ENCODE data around the gene TNS1. TPM values are rescaled to one million over a fixed set of nuclear protein-coding genes. Genes with fewer than 3 reads are reported as not detected.

Gene TNS1
- total and polyA plus RNA-seq, 10 of the 15 experiments (the other 5 are each of a cell fraction or from before 2014, with no cell fraction given): 0.05 to 0.44 TPM; not detected in 8

GRCh38 chr2:217751192-217751591 is 251.6 kb downstream of the TNS1 start:
- H2AFZ ChIP-seq (ENCODE audit: control insufficient read depth, low read depth, low read length): no peak overlapping the region
- H3K4me1 ChIP-seq (ENCODE audit: control insufficient read depth, insufficient read depth, low read length): no peaks in the 10 kb centered on the region
- intact Hi-C loops (cut with micrococcal nuclease; ENCODE audit: unreplicated experiment) (no loop called here), in situ Hi-C loops (cut with MboI) (no loop called here)
- H3K27me3 ChIP-seq (replicated peaks in 1 of 2; ENCODE audit: control insufficient read depth in 2 of 2, insufficient read depth in 2 of 2, low read length in 1 of 2): peaks cover 0 to 3% of the 10 kb centered on the region in 2 experiments; a peak in 2 of 4 replicates
- H3K27ac ChIP-seq (ENCODE audit: control insufficient read depth, insufficient read depth): no peak overlapping the region
- H3K9ac ChIP-seq (ENCODE audit: control insufficient read depth, insufficient read depth, low read length): no peak overlapping the region
- no peaks in the 10 kb centered on the region for H3K79me2 ChIP-seq (ENCODE audit: control insufficient read depth, insufficient read depth, low read length)
- no peak for TF ChIP-seq HSF1 (IDR thresholded peaks at IDR 0.05; ENCODE audit: low read depth, low read length)
- no peak for TF ChIP-seq SMC3 (IDR thresholded peaks at IDR 0.05; ENCODE audit: borderline replicate concordance, low read length)
- TF ChIP-seq SMARCA5 (IDR thresholded peaks at IDR 0.05): no peak
- ChIA-PET SMC1A (ENCODE audit: uncharacterized antibody, unreplicated experiment) (interaction anchor here (0.6 kb wide), 1 partner anchor 123 kb away, joined by 3 read pairs; no protein-coding TSS in a partner anchor), POLR2A (no interaction called here), RAD21 (ENCODE audit: unreplicated experiment) (no interaction called here), CTCF (no interaction called here)
- H3K4me3 ChIP-seq: no peak overlapping the region
- no peaks in the 10 kb centered on the region for H4K20me1 ChIP-seq (ENCODE audit: control insufficient read depth, insufficient read depth)
- H3K36me3 ChIP-seq (ENCODE audit: control insufficient read depth in 2 of 2, insufficient read depth in 2 of 2, low read length in 1 of 2): no peaks in the 10 kb centered on the region
- H3K4me2 ChIP-seq (ENCODE audit: control insufficient read depth, insufficient read depth): no peak overlapping the region
- H3K9me3 ChIP-seq (replicated peaks; ENCODE audit: control insufficient read depth, insufficient read depth, low read length): no peaks in the 10 kb centered on the region
- WGBS (ENCODE audit: insufficient coverage, insufficient replicate concordance, low lambda C conversion rate, missing lambda C conversion rate): 35% methylated on average over 7 of the region's 7 CpGs
- FAIRE-seq: no peak
- DNase-seq (ENCODE audit: low read depth, low spot score): no peak
- no TSS peak for BruUV-seq (replicated peaks)
- no peak for ATAC-seq

Small RNAs within 50 kb of the gene (microRNA-seq; reads per million reads assigned to microRNA genes)
- not detected for gene MIR6809

Small RNAs within 50 kb of the gene (small RNA-seq; reads per million reads assigned to genes)
- not detected for gene MIR6809

Other genes with a start within 250 kb of the TNS1 start
- 0.65 and 1.2 TPM in 2 replicates for gene RUFY4, start 66.3 kb upstream of the TNS1 start, total RNA-seq (2014; rRNA removed)
- 1.3 and 1.6 TPM in 2 replicates for gene RUFY4, start 66.3 kb upstream of the TNS1 start, total RNA-seq (2014; rRNA removed; fragmentation: Illumina TruSeq; extraction: Trizol)
- 1.5 and 2.7 TPM in 2 replicates for gene RUFY4, start 66.3 kb upstream of the TNS1 start, total RNA-seq (2021)
- 0.29 and 0.90 TPM in 2 replicates for gene RUFY4, start 66.3 kb upstream of the TNS1 start, polyA plus RNA-seq (2011; rRNA removed)
- 0.91 and 0.92 TPM in 2 replicates for gene RUFY4, start 66.3 kb upstream of the TNS1 start, polyA plus RNA-seq (2014; fragmentation: Illumina TruSeq; extraction: Trizol)
- under 1 TPM; 0.05 to 0.14 TPM for gene RUFY4, start 66.3 kb upstream of the TNS1 start, polyA plus RNA-seq (2014; fragmentation: Nextera tagmentation; extraction: Ambion mirVana)
- 1.6 and 2.7 TPM in 2 replicates for gene RUFY4, start 66.3 kb upstream of the TNS1 start, polyA plus RNA-seq (2014; rRNA removed)
- under 1 TPM; 0.23 to 0.32 TPM for gene RUFY4, start 66.3 kb upstream of the TNS1 start, polyA plus RNA-seq (2016; fragmentation: Nextera tagmentation; extraction: Ambion mirVana)
- 0.06 and 0.11 TPM in 2 replicates for gene CXCR2, start 123.0 kb upstream of the TNS1 start, total RNA-seq (2014; rRNA removed)
- gene CXCR2, start 123.0 kb upstream of the TNS1 start, total RNA-seq (2014; rRNA removed; fragmentation: Illumina TruSeq; extraction: Trizol): 0.09 TPM in 1 of 2 replicates, not detected in the other
- 0.36 TPM in 1 of 2 replicates, not detected in the other for gene CXCR2, start 123.0 kb upstream of the TNS1 start, total RNA-seq (2021)
- gene CXCR2, start 123.0 kb upstream of the TNS1 start, polyA plus RNA-seq (2011; rRNA removed): 0.07 and 0.12 TPM in 2 replicates
- 0.21 TPM in 1 of 2 replicates, not detected in the other for gene CXCR2, start 123.0 kb upstream of the TNS1 start, polyA plus RNA-seq (2014; fragmentation: Illumina TruSeq; extraction: Trizol)
- gene CXCR2, start 123.0 kb upstream of the TNS1 start, polyA plus RNA-seq (2014; fragmentation: Nextera tagmentation; extraction: Ambion mirVana): under 1 TPM; 0.04 to 0.27 TPM
- 0.08 and 0.31 TPM in 2 replicates for gene CXCR2, start 123.0 kb upstream of the TNS1 start, polyA plus RNA-seq (2014; rRNA removed)
- under 1 TPM; 0.09 to 0.62 TPM for gene CXCR2, start 123.0 kb upstream of the TNS1 start, polyA plus RNA-seq (2016; fragmentation: Nextera tagmentation; extraction: Ambion mirVana)
- not detected in 2 replicates for gene CXCR1, start 164.0 kb upstream of the TNS1 start, total RNA-seq (2014; rRNA removed)
- not detected in 2 replicates for gene CXCR1, start 164.0 kb upstream of the TNS1 start, total RNA-seq (2014; rRNA removed; fragmentation: Illumina TruSeq; extraction: Trizol)
- gene CXCR1, start 164.0 kb upstream of the TNS1 start, total RNA-seq (2021): not detected in 2 replicates
- not detected in 2 replicates for gene CXCR1, start 164.0 kb upstream of the TNS1 start, polyA plus RNA-seq (2011; rRNA removed)
- not detected in 2 replicates for gene CXCR1, start 164.0 kb upstream of the TNS1 start, polyA plus RNA-seq (2014; fragmentation: Illumina TruSeq; extraction: Trizol)
- gene CXCR1, start 164.0 kb upstream of the TNS1 start, polyA plus RNA-seq (2014; fragmentation: Nextera tagmentation; extraction: Ambion mirVana): not detected
- not detected in 2 replicates for gene CXCR1, start 164.0 kb upstream of the TNS1 start, polyA plus RNA-seq (2014; rRNA removed)
- not detected for gene CXCR1, start 164.0 kb upstream of the TNS1 start, polyA plus RNA-seq (2016; fragmentation: Nextera tagmentation; extraction: Ambion mirVana)
- 467 and 490 TPM in 2 replicates for gene ARPC2, start 214.2 kb upstream of the TNS1 start, total RNA-seq (2014; rRNA removed)
- gene ARPC2, start 214.2 kb upstream of the TNS1 start, total RNA-seq (2014; rRNA removed; fragmentation: Illumina TruSeq; extraction: Trizol): 515 and 534 TPM in 2 replicates
- gene ARPC2, start 214.2 kb upstream of the TNS1 start, total RNA-seq (2021): 421 and 440 TPM in 2 replicates
- 816 and 944 TPM in 2 replicates for gene ARPC2, start 214.2 kb upstream of the TNS1 start, polyA plus RNA-seq (2011; rRNA removed)
- 707 and 841 TPM in 2 replicates for gene ARPC2, start 214.2 kb upstream of the TNS1 start, polyA plus RNA-seq (2014; fragmentation: Illumina TruSeq; extraction: Trizol)
- 100 to 1,000 TPM; 711 to 735 TPM for gene ARPC2, start 214.2 kb upstream of the TNS1 start, polyA plus RNA-seq (2014; fragmentation: Nextera tagmentation; extraction: Ambion mirVana)
- 524 and 584 TPM in 2 replicates for gene ARPC2, start 214.2 kb upstream of the TNS1 start, polyA plus RNA-seq (2014; rRNA removed)
- 100 to 1,000 TPM; 963 to 980 TPM for gene ARPC2, start 214.2 kb upstream of the TNS1 start, polyA plus RNA-seq (2016; fragmentation: Nextera tagmentation; extraction: Ambion mirVana)